Measurements from ENCODE around the gene TMEM143.
"Not testable (repeated sequence)": the region's sequence is repeated elsewhere in the genome, so short reads cannot be mapped to it uniquely, and the experiment has no call there.

TMEM143 gene

DNA sequence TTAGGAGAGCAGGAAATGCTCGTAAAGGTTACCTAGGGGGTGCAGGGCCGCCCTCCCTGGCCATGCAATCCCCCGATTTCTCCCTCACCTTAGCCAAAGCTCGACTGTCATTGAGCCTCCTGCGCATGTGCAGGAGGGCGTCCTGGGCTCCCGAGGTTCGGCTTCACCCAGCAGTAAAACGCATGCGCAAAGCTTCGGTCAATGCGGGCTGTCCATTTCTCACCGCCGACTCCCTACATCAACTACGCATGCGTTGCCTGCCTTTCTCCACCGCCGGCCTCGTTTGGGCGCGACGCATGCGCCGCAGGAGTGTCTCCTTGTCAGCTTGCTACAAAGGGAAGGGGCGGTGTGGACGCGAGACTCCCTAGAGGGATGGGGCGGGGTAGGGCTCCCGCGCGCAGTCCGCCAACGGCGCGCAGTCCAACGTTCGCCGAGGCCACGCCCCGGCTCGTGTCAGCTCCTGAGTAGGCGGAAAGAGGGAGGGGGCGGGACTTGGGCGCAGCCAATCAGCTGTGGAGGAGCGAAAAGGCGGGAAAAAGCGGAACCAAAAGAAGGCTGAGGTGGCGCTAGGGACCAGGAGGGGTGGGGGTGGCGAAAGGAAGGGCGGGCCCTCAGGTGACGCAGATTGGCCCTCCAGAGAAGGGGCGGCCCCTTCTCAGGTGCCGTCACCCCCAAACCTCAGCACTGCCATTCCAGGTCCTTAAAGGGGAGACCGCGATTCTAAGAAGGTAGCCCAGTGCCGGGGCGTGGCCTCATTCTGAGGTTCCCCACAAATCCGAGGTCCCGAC lies at the start of gene TMEM143, which contains the start of gene SYNGR4:
Gene TMEM143, minus strand, starts transcription at position 131 of the 788 bp plus-strand sequence. Its CDS starts 20 bp downstream, at position 111.
Gene SYNGR4, plus strand, starts transcription at position 558 of the 788 bp plus-strand sequence. CDS start 1,476 bp downstream, outside the sequence.
- DNase-seq, result peak; percentile 100

DNA sequence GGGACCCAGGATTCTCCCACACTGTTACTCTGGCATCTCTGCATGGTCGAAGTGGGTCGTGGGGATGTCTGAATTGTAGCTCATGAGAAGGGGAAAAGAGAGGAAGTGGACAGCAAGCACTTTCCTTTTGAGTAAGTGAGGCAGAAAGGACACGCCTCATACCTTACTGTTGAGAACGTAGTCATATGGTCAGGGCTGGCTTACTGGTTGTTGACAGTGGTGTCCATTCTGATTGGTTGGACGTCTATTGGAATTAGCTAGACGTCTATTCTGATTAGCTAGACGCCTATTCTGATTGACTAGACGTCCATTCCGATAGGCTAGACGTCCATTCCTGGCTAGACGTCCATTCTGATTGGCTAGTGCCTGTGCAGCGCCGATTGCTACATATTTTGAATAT lies 42.1 kb upstream of the TMEM143 start:
- no peak for DNase-seq

DNA sequence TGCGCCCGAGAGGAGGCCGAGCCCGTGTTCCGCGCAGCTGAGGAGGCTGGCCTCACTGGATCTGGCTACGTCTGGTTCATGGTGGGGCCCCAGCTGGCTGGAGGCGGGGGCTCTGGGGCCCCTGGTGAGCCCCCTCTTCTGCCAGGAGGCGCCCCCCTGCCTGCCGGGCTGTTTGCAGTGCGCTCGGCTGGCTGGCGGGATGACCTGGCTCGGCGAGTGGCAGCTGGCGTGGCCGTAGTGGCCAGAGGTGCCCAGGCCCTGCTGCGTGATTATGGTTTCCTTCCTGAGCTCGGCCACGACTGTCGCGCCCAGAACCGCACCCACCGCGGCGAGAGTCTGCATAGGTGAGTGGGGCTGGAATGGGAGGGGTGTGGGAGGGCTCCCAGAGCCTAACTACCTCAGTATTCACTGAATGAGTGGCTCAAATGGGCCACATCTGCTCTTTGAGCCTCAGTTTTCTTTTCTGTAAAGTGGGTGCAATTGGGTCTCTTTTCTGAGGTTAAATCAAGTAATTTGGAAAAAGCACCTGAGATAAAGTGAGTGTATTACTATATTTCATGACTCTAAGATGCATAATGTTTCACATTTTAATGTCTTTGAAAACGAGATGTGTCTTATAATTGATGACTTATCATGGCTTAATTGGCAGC lies 41.4 kb upstream of the TMEM143 start:
- no peak for DNase-seq

DNA sequence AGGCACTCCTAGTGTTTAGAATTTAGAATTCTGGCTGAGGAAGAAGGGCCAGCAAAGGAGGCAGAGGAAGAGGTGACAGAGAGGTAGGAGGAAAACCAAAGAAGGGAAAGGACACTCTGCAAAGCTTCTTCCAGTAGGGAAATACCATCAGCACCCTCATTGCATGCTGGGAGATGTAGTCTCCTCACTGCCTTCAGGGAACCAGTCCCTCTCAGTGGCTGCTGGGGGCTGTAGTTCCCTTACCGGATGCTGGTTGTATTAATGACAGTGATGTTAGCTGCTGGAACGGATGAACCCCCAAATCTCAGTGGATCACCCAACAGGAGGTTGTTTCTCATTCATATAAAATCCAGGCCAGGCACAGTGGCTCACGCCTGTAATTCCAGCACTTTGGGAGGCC lies 39.9 kb upstream of the TMEM143 start:
- peak; percentile 70 for DNase-seq

DNA sequence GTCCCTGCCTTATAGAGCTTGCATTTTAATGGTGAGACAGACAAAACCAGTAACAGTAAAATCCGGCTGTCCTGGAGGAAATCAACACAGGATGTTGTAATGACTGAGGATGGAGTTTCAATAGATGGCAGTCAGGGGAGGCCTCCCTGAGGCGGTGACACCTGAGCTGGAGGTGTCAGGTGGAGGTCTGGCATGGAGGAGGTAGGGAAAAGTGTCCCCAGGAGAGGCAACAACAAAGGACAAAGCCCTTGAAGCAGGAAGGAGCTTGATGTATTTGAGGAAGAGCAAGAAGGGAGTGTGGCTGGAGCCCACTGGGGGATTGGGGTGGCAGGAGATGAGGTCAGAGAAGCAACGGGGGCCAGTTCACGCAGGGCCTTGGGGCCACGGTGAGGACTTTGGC lies 37.5 kb upstream of the TMEM143 start:
- DNase-seq, result no peak

DNA sequence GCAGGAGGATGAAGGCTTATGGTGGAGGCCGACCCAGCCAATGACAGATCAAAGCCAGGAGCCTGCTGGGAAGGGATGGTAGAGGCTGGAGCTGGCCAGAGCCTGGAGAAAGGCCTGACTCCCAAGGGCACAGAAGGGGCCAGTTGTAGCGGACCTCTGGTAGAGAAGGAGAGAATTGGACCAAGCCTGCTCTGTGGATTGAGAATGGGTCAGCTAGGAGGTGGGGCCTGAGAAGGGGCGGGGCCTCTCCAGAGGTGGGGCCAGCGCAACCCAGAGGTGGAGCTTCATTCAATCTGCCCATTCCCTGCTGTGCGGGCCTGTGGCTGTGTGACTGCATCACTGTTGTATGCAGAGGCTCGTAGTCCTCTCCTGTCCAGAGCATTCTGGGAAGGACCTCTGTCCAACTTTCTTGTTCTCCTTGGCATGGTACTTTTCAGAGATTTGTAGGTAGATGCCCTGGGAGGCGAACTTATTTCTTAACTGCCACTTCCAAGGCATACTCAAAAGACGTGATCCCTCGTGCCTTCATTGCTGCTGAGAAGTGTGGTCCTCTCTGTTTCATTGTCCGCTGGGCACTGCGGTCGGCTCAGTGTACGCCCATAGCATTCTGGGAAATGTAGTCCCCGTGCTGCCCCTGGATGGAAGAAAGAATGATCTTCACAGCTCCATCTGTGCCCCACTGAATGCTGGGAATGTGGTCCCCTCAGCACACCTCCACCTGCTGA lies 36.4 kb upstream of the TMEM143 start:
- no peak for DNase-seq

DNA sequence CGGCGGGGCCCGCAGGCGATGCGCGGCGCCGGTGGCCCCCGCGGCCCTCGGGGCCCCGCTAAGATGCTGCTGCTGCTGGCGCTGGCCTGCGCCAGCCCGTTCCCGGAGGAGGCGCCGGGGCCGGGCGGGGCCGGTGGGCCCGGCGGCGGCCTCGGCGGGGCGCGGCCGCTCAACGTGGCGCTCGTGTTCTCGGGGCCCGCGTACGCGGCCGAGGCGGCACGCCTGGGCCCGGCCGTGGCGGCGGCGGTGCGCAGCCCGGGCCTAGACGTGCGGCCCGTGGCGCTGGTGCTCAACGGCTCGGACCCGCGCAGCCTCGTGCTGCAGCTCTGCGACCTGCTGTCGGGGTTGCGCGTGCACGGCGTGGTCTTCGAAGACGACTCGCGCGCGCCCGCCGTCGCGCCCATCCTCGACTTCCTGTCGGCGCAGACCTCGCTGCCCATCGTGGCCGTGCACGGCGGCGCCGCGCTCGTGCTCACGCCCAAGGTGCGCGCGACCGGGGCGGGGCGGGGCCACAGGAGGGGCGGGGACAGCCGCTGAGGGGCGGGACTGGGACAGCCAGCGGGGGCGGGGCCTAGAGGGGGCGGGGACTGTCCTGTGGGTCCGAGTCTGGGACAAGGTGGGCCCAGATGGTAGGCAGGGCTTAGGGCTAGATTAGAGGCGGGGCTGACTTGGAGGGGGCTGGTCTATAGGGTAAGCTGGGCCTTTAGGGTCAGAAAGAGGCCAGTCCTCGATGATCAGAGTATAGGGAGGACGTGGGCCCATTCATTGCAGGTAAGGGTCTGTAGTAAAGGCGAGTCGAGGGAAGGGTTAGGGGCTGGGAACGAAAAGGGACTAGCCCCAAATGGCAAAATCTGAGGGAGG lies 34.9 kb upstream of the TMEM143 start:
- peak; percentile 88 for DNase-seq

DNA sequence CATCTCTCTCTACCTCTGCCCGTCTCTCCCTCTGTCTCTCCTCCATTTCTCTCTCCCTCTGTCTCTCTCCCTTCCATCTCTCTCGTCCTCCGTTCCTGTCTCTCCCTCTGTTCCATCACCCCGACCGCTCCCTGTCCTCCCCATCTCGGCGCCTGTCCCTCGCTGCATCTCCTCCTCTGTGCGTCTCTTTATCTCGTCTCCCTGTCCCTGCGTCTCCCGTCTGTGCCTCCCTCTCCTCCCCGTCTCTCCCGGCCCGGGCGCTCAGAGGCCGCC lies 34.3 kb upstream of the TMEM143 start:
- no peak for DNase-seq

DNA sequence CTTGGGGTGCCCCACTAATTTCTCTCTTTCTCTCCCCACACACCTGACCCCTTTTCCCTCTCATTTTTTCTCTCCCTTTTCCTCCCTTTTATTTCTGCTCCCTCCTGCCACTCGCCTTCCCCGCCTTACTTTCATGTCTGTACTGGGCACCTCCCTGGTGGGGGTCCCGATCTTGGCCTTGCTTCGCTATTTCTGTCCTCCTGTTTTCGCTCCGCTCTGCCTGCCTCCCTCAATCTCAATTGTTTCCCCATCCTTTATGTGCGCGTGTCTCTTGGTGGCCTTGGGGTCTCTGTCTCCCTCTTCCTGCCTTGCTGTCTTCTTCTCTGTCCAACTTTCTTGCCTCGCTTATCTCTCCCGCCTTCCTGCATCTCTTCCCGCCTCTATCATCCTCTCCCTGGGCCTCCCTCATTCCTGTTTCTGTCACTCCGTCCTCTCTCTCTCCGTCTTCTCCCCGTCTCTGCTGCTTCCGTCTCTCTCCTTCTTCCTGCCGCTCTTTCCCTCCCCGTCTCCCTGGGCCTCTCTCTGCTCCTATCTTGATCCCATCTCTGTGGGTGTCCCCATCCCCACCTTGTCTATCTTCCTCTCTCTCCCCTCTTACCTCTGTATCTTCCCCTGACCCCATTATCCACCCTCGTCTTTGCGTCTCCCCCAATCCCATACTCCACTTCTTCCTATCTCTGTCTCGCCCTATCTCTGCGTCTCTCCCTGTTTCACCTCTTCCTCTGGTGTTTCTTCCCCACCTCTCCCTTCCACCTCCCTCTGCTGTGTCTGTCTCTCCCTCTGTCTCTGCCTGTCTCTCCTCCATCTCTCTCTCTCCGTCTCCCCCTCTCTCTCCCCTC lies 33.7 kb upstream of the TMEM143 start:
- DNase-seq, result no peak

DNA sequence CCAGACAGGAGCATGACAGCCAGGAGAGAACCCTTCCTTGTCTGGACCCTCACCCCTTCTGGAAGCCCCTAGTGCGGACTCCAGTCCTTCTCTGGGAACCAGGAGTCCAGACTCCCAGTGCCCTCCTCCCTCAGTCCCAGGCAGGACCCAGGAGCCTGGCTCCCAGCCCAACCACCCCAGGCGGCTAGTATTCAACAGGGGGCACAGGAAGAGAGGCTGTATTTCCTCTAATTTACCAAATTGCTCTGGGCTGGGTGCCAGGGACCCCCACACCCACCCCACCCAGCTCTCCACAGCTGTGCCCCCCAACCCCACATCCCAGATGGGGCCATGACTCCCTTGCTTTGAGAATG lies 33.1 kb upstream of the TMEM143 start:
- no peak for DNase-seq

DNA sequence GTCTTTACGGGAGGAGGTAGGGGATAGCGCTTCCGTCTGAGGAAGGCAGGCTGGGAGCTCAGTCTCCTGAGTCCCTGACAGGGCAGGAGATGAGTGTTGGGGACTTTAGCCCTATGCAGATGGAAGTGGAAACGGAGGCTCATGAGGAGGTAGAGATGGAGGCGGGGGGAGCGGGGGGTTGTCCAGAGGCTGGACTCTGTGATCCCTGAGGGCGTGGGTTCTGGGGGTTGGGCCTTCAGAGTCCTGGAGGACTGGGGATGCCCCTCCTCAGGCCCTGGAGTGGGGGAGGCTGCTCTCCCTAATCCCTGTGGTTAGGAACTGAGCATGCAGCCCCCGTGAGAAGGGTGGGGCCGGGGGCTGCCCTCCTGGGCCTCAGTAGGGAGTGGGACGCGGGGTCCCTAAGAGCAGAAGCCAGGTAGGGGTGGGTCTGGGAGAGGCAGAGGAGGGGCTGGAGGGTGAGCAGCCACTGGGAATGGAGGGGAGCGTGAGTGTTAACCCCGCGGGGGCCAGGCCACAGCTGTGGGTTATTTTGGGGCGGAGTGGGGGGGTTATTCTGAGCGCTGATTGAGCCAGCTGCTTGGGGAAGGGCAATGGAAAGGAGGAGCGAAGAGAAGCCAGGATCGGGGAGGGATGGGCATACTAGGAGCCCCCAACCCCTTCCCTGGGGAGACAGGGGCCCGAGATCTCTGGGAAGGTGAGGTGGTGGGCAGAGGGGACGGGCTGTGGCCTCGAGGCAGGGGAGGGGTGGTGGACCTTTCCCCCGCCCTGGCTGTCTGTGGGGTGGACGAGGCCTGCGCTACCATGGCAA lies 32.5 kb upstream of the TMEM143 start:
- no peak for DNase-seq

DNA sequence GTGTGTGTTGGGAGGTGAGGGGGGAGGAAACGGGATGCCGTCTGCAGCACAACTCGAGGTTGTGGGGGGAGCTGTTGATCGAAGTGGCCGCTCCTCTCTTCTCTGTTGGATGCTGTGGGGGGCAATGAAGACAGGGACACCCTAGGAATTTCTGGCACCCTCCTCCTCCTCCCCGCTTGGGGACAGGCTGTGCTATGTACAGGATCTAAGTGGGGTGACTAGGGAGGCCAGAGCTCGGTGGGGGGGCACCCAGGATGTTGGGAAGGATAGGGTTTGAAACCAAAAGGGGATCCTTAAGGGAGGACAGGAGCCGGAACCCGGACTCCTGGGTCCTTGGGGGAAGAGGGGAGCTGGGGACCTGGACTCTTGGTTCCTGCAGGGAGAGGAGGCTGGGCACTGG lies 31.8 kb upstream of the TMEM143 start:
- DNase-seq, result no peak

DNA sequence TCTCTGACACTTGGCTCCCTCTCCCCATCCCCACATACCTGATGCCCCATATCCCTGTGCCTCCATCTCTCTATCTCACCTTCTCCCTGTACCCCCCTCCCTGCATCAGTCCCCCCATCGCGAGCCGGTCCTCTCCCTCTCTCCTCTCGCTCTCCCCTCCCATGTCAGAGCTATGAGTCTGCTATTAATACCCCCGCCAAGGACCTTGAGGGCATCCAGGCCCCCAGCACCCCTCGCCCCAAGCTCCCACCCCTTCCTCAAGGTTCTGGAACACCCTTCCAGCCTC lies 31.4 kb upstream of the TMEM143 start:
- DNase-seq, result no peak

DNA sequence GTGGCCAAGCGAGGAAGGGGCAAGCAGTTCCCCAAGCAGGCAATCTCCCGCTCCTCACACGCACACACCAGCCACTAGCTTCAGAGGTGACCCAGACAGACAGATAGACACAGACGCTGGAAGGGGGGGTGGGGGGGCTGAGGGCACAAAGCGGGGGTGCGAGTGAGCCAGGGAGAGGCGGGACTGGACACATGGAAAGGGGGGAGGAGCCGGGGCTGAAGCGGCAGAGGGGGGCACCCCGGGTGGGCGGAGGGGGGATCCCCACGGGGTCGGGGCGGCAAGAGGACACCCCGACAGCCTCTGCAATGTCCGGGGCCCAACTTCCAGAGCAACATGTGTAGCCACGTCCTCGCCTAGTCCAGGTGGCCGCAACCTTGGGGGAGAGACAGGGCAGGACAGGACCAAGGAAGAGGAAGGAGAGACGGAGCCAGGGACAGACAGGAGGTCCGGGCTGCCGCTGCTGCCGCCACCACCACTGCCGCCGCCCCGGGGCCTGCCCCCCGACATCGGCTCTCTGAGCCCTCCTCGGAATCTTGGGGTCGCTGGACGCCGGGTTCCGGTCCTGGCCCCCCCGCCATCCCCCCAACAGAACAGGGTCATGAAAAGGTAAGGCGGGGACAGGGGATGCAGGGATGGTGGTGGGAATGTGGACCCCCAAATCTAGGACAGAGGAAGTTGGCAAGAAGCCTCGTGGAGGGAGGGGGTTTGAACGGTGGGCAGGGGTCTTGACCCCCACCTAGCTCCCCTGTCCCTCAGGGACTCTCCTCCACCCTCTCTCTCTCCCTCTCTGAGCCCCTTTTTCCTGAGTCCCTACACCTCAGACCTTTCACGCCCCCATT lies 30.8 kb upstream of the TMEM143 start:
- DNase-seq, result no peak

DNA sequence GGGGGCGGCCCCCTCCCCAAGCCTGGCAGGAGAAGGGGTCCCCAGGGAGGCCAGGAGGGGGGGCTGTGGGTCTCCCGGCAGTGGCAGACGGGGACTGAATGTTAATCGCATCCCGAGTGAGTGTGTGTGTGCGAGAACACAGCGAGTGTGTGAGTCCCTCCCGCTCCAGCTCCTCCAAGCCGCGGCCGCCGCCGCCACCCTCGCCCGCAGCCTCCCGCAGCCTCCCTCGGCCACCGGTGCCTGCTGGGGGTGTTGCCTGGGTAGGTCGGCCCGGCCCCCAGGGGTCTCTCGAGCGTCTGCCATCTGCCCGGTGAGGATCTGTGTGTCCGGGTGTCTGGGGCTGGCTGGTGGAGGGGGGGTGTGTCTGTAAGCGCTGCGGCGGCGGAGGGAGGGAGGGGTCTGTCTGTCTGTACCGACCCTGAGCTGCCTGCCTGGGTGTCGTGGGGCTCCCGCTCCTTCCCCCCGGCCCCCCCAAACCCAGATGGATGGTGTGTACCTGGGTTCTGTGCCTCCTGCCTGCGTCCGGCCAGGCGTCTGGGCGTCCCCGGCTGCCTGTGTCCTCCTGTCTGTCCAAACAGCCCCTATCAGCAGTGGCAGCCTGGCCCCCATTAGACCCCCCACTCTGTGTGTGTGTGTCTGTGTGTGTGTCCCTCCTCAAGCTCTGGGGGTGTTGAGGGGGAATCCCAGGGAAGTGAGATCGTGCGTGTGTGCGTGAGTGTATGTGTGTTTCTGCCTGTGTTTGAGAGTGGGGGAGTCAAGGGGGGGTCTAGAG lies 30.0 kb upstream of the TMEM143 start, which contains the start of gene GRIN2D:
Gene GRIN2D, plus strand, starts transcription at position 110 of the 772 bp plus-strand sequence. CDS start 4,725 bp downstream, outside the sequence.
- DNase-seq, result no peak

DNA sequence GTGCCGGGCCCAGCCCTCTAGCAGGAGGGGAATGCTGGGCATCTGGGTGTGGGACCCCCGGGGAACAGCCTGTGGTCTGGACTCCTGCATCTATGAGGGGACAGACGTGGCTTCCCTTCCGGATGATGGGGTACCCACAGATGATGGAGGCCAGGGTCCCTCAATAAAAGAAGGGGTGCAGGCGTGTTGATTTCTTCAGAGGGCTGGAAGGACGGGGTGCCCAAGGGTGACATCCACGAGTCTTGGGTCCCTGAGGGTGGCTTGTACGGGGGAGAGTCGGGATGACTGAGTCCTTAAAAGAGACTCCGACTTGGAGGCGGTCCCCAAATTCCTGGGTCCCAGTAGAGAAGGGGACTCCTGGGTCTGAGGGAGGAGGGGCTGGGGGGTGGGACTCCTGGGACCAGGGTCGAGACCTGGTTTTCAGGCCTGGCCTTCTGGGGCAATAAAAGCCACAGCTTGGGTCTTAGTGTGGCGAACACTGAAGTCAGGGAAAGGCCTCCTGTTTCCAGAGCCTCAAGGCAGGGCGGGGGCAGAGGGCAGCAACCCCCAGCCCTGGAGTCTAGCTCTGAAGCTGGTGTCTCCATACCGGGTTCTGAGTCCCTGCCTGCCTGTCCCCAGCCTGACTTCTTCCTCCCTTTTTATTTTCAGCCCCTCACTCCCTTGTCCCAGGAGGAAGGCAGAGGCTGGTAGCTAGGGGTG lies 29.3 kb upstream of the TMEM143 start:
- DNase-seq, result no peak

DNA sequence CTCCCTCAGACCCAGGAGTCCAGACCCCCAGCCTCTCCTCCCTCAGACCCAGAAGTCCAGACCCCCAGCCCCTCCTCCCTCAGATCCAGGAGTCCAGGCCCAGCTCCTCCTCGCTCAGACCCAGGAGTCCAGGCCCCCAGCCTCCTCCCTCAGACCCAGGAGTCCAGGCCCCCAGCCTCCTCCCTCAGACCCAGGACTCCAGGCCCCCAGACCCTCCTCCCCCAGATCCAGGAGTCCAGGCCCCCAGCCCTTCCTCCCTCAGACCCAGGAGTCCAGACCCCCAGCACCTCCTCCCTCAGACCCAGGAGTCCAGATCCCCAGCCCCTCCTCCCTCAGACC lies 28.2 kb upstream of the TMEM143 start:
- not testable (repeated sequence) for DNase-seq

DNA sequence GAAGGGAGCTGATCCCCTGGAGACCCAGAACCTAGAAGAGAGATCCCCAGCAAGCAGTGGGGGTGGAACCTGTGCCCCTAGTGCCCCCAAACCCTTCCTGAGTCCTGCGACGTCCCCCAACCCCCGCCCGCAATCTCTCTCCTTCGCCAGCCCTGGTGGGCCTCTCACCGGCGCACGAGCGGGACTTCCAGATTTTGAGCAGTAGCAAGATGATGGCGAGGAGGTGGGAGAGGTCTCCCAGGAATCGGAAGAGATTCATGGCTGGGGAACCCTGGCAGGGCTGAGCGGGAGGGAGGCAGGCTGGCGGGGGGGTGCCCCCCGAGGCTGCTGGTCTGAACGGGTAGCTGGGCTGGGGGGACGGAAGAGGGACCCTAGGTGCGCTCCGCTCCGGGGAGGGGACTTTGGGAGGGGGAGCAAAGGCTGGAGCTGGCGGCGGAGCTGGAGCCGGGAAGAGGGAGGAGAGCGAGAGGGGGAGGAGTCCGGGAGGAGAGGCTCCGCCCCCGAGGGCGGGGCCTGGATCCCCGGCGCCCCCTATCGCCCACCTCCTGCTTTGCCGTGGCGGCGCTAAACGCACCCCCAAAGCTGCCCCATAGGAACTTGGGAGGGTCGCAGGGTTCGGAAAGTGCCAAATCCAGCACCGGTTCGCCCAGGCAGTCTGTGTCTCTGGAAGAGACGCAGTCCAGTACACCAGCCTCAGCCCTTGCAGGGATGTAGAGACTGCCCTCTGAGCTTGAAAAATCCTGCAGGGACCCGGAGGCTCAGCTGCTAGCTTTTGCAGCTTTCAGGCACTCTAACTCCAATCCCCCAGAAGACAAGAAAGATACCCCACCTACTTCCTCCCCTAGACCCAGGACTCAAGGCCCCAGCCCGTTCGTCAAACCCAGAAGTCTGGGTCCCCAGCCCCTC lies 27.6 kb upstream of the TMEM143 start, which contains the start of gene KDELR1:
Gene KDELR1, minus strand, starts transcription at position 452 of the 906 bp plus-strand sequence. Its CDS starts 193 bp downstream, at position 259.
- DNase-seq, result peak; percentile 63
